Gastroesophageal sphincter (tissue), 3 donors: ENCODE measurements around the gene ASAP2.

Experiments
- EP300 ChIP-seq: sonication (generic); formaldehyde crosslinking; IDR thresholded peaks from one replicate; pipeline ENCODE4 v1.6.1; 2017; ENCODE audit warnings: antibody characterized with exemption, mild to moderate bottlenecking
- POLR2A ChIP-seq, 2 donors: fragments of 450-650 bp; IDR thresholded peaks; one replicate each; pipeline ENCODE4 v1.6.1; 2017; ENCODE audit warnings: antibody characterized with exemption in 2 of 2, mild to moderate bottlenecking in 2 of 2, moderate library complexity in 1 of 2
- POLR2AphosphoS5 ChIP-seq: sonication (generic); formaldehyde crosslinking; IDR thresholded peaks from one replicate; pipeline ENCODE4 v1.6.1; 2017; ENCODE audit warnings: antibody characterized with exemption
- TF ChIP-seq, protein P1 (sequence below), 4 experiments: fragments of 200-600 bp in 2 of 4; fragments of 450-650 bp in 2 of 4; sonication (generic) in 1 of 4; IDR thresholded peaks; one replicate each; pipeline ENCODE4 v1.5.1; 2017 to 2019; ENCODE audit warnings: antibody characterized with exemption in 4 of 4, mild to moderate bottlenecking in 2 of 4, moderate library complexity in 2 of 4

GRCh38 chr2:9346885-9347284, 140.3 kb downstream of the ASAP2 start:
- TF ChIP-seq, protein P1, sequence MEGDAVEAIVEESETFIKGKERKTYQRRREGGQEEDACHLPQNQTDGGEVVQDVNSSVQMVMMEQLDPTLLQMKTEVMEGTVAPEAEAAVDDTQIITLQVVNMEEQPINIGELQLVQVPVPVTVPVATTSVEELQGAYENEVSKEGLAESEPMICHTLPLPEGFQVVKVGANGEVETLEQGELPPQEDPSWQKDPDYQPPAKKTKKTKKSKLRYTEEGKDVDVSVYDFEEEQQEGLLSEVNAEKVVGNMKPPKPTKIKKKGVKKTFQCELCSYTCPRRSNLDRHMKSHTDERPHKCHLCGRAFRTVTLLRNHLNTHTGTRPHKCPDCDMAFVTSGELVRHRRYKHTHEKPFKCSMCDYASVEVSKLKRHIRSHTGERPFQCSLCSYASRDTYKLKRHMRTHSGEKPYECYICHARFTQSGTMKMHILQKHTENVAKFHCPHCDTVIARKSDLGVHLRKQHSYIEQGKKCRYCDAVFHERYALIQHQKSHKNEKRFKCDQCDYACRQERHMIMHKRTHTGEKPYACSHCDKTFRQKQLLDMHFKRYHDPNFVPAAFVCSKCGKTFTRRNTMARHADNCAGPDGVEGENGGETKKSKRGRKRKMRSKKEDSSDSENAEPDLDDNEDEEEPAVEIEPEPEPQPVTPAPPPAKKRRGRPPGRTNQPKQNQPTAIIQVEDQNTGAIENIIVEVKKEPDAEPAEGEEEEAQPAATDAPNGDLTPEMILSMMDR (IDR thresholded peaks at IDR 0.05): no peak
- TF ChIP-seq POLR2A (IDR thresholded peaks at IDR 0.05): no peak
- no peak for TF ChIP-seq POLR2AphosphoS5
- no peak for TF ChIP-seq EP300
